GM12878 (cell line): ENCODE measurements around the gene GM2A. TPM values are rescaled to one million over a fixed set of nuclear protein-coding genes. Genes with fewer than 3 reads are reported as not detected.

Experiments used
- CEBPZ ChIP-seq: fragments of 150-350 bp; IDR thresholded peaks from 2 replicates; pipeline ENCODE4 v1.6.1; 2016; ENCODE audit warnings: low read depth, low read length
- DPF2 ChIP-seq: fragments of 450-650 bp; IDR thresholded peaks from 2 replicates; pipeline ENCODE4 v1.6.1; 2017; ENCODE audit warnings: mild to moderate bottlenecking
- ETV6 ChIP-seq, 2 experiments: fragments of 450-650 bp in 1 of 2; IDR thresholded peaks in 1 of 2; conservative IDR thresholded peaks in 1 of 2; 2 replicates each; pipeline ENCODE4 v1.6.1; 2014; ENCODE audit warnings: antibody characterized with exemption in 1 of 2, borderline replicate concordance in 1 of 2, low read depth in 1 of 2, mild to moderate bottlenecking in 1 of 2, moderate library complexity in 1 of 2
- GATAD2B ChIP-seq: fragments of 450-650 bp; conservative IDR thresholded peaks from 2 replicates; pipeline ENCODE4 v1.6.1; 2017; ENCODE audit warnings: low read depth, mild to moderate bottlenecking, moderate library complexity
- KDM1A ChIP-seq: fragments of 200-600 bp; sonication (generic); IDR thresholded peaks from 2 replicates; pipeline ENCODE4 v1.6.1; 2016; ENCODE audit warnings: borderline replicate concordance
- MEF2B ChIP-seq: fragments of 450-650 bp; IDR thresholded peaks from 2 replicates; pipeline ENCODE4 v1.6.1; 2018; ENCODE audit warnings: mild to moderate bottlenecking, moderate library complexity; ENCODE audit not compliant: partially characterized antibody, poor library complexity, severe bottlenecking
- NFXL1 ChIP-seq: fragments of 450-650 bp; IDR thresholded peaks from 2 replicates; pipeline ENCODE4 v1.6.1; 2017; ENCODE audit warnings: antibody characterized with exemption, mild to moderate bottlenecking, borderline replicate concordance
- NR2F1 ChIP-seq: fragments of 450-650 bp; conservative IDR thresholded peaks from 2 replicates; pipeline ENCODE4 v1.6.1; 2017; ENCODE audit warnings: mild to moderate bottlenecking
- NRF1 ChIP-seq: conservative IDR thresholded peaks from 2 replicates; pipeline ENCODE4 v1.6.1; 2011; ENCODE audit warnings: mild to moderate bottlenecking, low read depth, low read length, improper control_type of control experiment
- PAX8 ChIP-seq: fragments of 450-650 bp; IDR thresholded peaks from 2 replicates; pipeline ENCODE4 v1.6.1; 2017; ENCODE audit warnings: mild to moderate bottlenecking, moderate library complexity
- POU2F2 ChIP-seq: IDR thresholded peaks from 3 replicates; pipeline ENCODE4 v1.6.1; 2011; ENCODE audit warnings: low read depth, mild to moderate bottlenecking, low read length, borderline replicate concordance
- PRDM15 ChIP-seq: fragments of 450-650 bp; formaldehyde crosslinking; IDR thresholded peaks from 2 replicates; pipeline ENCODE4 v1.4.0; 2020; ENCODE audit warnings: mild to moderate bottlenecking, moderate library complexity
- RBBP5 ChIP-seq: fragments of 200-600 bp; sonication (generic); conservative IDR thresholded peaks from 2 replicates; pipeline ENCODE4 v1.6.1; 2016
- SIN3A ChIP-seq: IDR thresholded peaks from 2 replicates; pipeline ENCODE4 v1.6.1; 2012; ENCODE audit warnings: low read depth, low read length, improper control_type of control experiment
- SPI1 ChIP-seq: IDR thresholded peaks from 2 replicates; pipeline ENCODE4 v1.6.1; 2011; ENCODE audit warnings: low read depth, mild to moderate bottlenecking, low read length, moderate library complexity, borderline replicate concordance; ENCODE audit not compliant: insufficient read depth
- TARDBP ChIP-seq: IDR thresholded peaks from 2 replicates; pipeline ENCODE4 v1.6.1; 2016; ENCODE audit warnings: borderline replicate concordance
- ZNF207 ChIP-seq: fragments of 450-650 bp; IDR thresholded peaks from 2 replicates; pipeline ENCODE4 v1.6.1; 2014; ENCODE audit warnings: antibody characterized with exemption, mild to moderate bottlenecking, borderline replicate concordance
- ZNF592 ChIP-seq: fragments of 450-650 bp; IDR thresholded peaks from 2 replicates; pipeline ENCODE4 v1.6.1; 2017; ENCODE audit warnings: mild to moderate bottlenecking, moderate library complexity
- ZSCAN29 ChIP-seq: fragments of 450-650 bp; IDR thresholded peaks from 2 replicates; pipeline ENCODE4 v1.6.1; 2017; ENCODE audit warnings: mild to moderate bottlenecking, moderate library complexity
- polyA plus RNA-seq, 11 experiments: library from polyadenylated mRNA; depleted of rRNA in 4 of 11; unstranded in 6 of 11; stranded (reverse) in 5 of 11; fragments of >200 nt; fragmentation: Nextera tagmentation in 4 of 11; fragmentation: Illumina TruSeq in 1 of 11; extraction: Ambion mirVana in 4 of 11; extraction: Trizol in 1 of 11; gene quantifications; 1 replicate in 1 of 11; 2 replicates in 10 of 11; pipeline versions ENCODE4 v1.2.1 to v1.2.3, GENCODE V29; 2011 to 2016; ENCODE audit warnings: inconsistent platforms in 2 of 11, missing spikeins in 2 of 11, low read depth in 1 of 11
- total RNA-seq, 4 experiments: library from RNA; depleted of rRNA in 3 of 4; stranded (reverse); fragments of >200 nt in 3 of 4; fragmentation: Illumina TruSeq in 1 of 4; extraction: Trizol in 1 of 4; gene quantifications; 2 replicates each; pipeline versions ENCODE4 v1.2.1 to v1.2.3, GENCODE V29; 2013 to 2021

The GM2A gene
- total and polyA plus RNA-seq, 10 of the 15 experiments (the other 5 are each of a cell fraction or from before 2014, with no cell fraction given), result 33.6 to 106 (median 68.2) TPM

- 0 out of 2 replicates have a peak, but pooled peaks have one; percentile 59 for TF ChIP-seq PRDM15 (CRISPR knock-in tag)
- peak; percentile 41; the same call in 1 of the 2 replicates for TF ChIP-seq SPI1
- TF ChIP-seq NR2F1, result peak; percentile 47
- no peak for TF ChIP-seq ZSCAN29
- TF ChIP-seq ZNF207, result no peak
- TF ChIP-seq NRF1, result no peak
- peak; percentile 94 for TF ChIP-seq MEF2B
- TF ChIP-seq DPF2, result no peak
- no peak for TF ChIP-seq GATAD2B
- no peak for TF ChIP-seq PAX8
- TF ChIP-seq RBBP5, result no peak
- TF ChIP-seq POU2F2, result peak; percentile 88; the same call in 2 of the 3 replicates
- no peak for TF ChIP-seq KDM1A
- TF ChIP-seq ETV6 (conservative IDR thresholded peaks at IDR 0.05 in 1 of 2, IDR thresholded peaks at IDR 0.05 in 1 of 2; ENCODE audit: borderline replicate concordance in 1 of 2, low read depth in 1 of 2), result no peak
- TF ChIP-seq ZNF592, result no peak; the same call in 1 of the 2 replicates
- TF ChIP-seq TARDBP, result no peak; the same call in 1 of the 2 replicates
- TF ChIP-seq CEBPZ, result no peak
- no peak for TF ChIP-seq SIN3A
- no peak for TF ChIP-seq NFXL1
These were observed 39.0 kb upstream of the GM2A start (continued) for GRCh38 chr5:151213803-151214613.
